Liver (tissue), 9 donors: ENCODE results near the gene FBN2. TPM values are rescaled to one million over a fixed set of nuclear protein-coding genes. Genes with fewer than 3 reads are reported as not detected.

ENCODE experiments used
- DNase-seq: peaks from one replicate; pipeline ENCODE4 v3.0.0-alpha.2; 2017; ENCODE audit warnings: low spot score
- H3K27ac ChIP-seq, 2 donors: one replicate each; pipeline ENCODE4 v1.7.0; 2013; ENCODE audit warnings: inconsistent platforms in 2 of 2, low read length in 2 of 2, control low read depth in 1 of 2, low read depth in 1 of 2, mild to moderate bottlenecking in 1 of 2
- H3K27me3 ChIP-seq, 4 donors: one replicate each; pipeline versions ENCODE4 v1.6.1 to v1.7.0; 2013; ENCODE audit warnings: low read length in 3 of 4, inconsistent platforms in 1 of 4, mild to moderate bottlenecking in 1 of 4, moderate library complexity in 1 of 4; ENCODE audit not compliant: control insufficient read depth in 4 of 4, insufficient read depth in 4 of 4
- H3K36me3 ChIP-seq, 4 donors: one replicate each; pipeline versions ENCODE4 v1.6.1 to v1.7.0; 2013; ENCODE audit warnings: low read length in 3 of 4, mild to moderate bottlenecking in 3 of 4, low read depth in 1 of 4, moderate library complexity in 1 of 4; ENCODE audit not compliant: control insufficient read depth in 4 of 4, insufficient read depth in 3 of 4
- H3K4me1 ChIP-seq, 4 donors: one replicate each; pipeline versions ENCODE4 v1.6.1 to v1.7.0; 2013; ENCODE audit warnings: low read length in 3 of 4, mild to moderate bottlenecking in 3 of 4, moderate library complexity in 1 of 4; ENCODE audit not compliant: control insufficient read depth in 4 of 4, insufficient read depth in 4 of 4
- H3K4me3 ChIP-seq, 3 donors: one replicate each; pipeline versions ENCODE4 v1.6.1 to v1.7.0; 2013; ENCODE audit warnings: low read length in 3 of 3, control low read depth in 1 of 3, low read depth in 1 of 3, mild to moderate bottlenecking in 1 of 3
- H3K9ac ChIP-seq, 2 donors: one replicate each; pipeline ENCODE4 v1.7.0; 2013; ENCODE audit warnings: low read length in 2 of 2, mild to moderate bottlenecking in 2 of 2, moderate library complexity in 2 of 2, control low read depth in 1 of 2, low read depth in 1 of 2
- H3K9me3 ChIP-seq, 4 donors: one replicate each; pipeline versions ENCODE4 v1.6.1 to v1.7.0; 2013; ENCODE audit warnings: low read length in 3 of 4; ENCODE audit not compliant: control insufficient read depth in 4 of 4
- ATF3 ChIP-seq: IDR thresholded peaks from 2 replicates; pipeline ENCODE4 v1.6.1; 2016; ENCODE audit warnings: antibody characterized with exemption
- CTCF ChIP-seq: fragments of 150-350 bp; IDR thresholded peaks from 2 replicates; pipeline ENCODE4 v1.5.1; 2017; ENCODE audit warnings: improper control_type of control experiment, low read depth, low read length; ENCODE audit not compliant: missing input control
- EGR1 ChIP-seq, 2 donors: IDR thresholded peaks; 2 replicates each; pipeline ENCODE4 v1.6.1; 2016 to 2018; ENCODE audit warnings: antibody characterized with exemption in 2 of 2, low read depth in 2 of 2
- FOXA1 ChIP-seq: IDR thresholded peaks from 2 replicates; pipeline ENCODE4 v1.6.1; 2016; ENCODE audit warnings: antibody characterized with exemption
- FOXA2 ChIP-seq: IDR thresholded peaks from 2 replicates; pipeline ENCODE4 v1.6.1; 2016; ENCODE audit warnings: antibody characterized with exemption
- GABPA ChIP-seq, 2 donors: IDR thresholded peaks in 1 of 2; conservative IDR thresholded peaks in 1 of 2; 2 replicates each; pipeline ENCODE4 v1.6.1; 2016; ENCODE audit warnings: antibody characterized with exemption in 2 of 2, mild to moderate bottlenecking in 1 of 2, moderate library complexity in 1 of 2
- HNF4A ChIP-seq, 2 donors: conservative IDR thresholded peaks; 2 replicates each; pipeline ENCODE4 v1.6.1; 2016; ENCODE audit warnings: antibody characterized with exemption in 2 of 2, mild to moderate bottlenecking in 2 of 2
- HNF4G ChIP-seq: IDR thresholded peaks from 2 replicates; pipeline ENCODE4 v1.6.1; 2016; ENCODE audit warnings: antibody characterized with exemption
- JUND ChIP-seq, 2 donors: IDR thresholded peaks; 2 replicates each; pipeline ENCODE4 v1.6.1; 2016; ENCODE audit warnings: antibody characterized with exemption in 2 of 2
- MAX ChIP-seq: IDR thresholded peaks from 2 replicates; pipeline ENCODE4 v1.6.1; 2016; ENCODE audit warnings: antibody characterized with exemption
- NR2F2 ChIP-seq: IDR thresholded peaks from 2 replicates; pipeline ENCODE4 v1.6.1; 2016; ENCODE audit warnings: antibody characterized with exemption
- RAD21 ChIP-seq, 2 donors: IDR thresholded peaks; 2 replicates each; pipeline ENCODE4 v1.6.1; 2016; ENCODE audit warnings: antibody characterized with exemption in 2 of 2, mild to moderate bottlenecking in 2 of 2
- REST ChIP-seq: IDR thresholded peaks from 2 replicates; pipeline ENCODE4 v1.6.1; 2016; ENCODE audit warnings: antibody characterized with exemption, mild to moderate bottlenecking
- RXRA ChIP-seq, 2 donors: IDR thresholded peaks; 2 replicates each; pipeline ENCODE4 v1.6.1; 2017 to 2018; ENCODE audit warnings: antibody characterized with exemption in 2 of 2, mild to moderate bottlenecking in 1 of 2
- SP1 ChIP-seq: IDR thresholded peaks from 2 replicates; pipeline ENCODE4 v1.6.1; 2018; ENCODE audit warnings: antibody characterized with exemption, mild to moderate bottlenecking
- TAF1 ChIP-seq: conservative IDR thresholded peaks from 2 replicates; pipeline ENCODE4 v1.6.1; 2016; ENCODE audit warnings: antibody characterized with exemption, mild to moderate bottlenecking
- YY1 ChIP-seq: IDR thresholded peaks from 2 replicates; pipeline ENCODE4 v1.6.1; 2016; ENCODE audit warnings: antibody characterized with exemption, mild to moderate bottlenecking
- ZBTB33 ChIP-seq: IDR thresholded peaks from 2 replicates; pipeline ENCODE4 v1.6.1; 2016; ENCODE audit warnings: antibody characterized with exemption
- WGBS: extraction: QIAGEN DNeasy Blood & Tissue Kit; methylation state at CpG from one replicate; pipeline ENCODE4 v1.1.7; 2013; 5-methylcytosine and 5-hydroxymethylcytosine counted together
- polyA plus RNA-seq, 2 donors: library from polyadenylated mRNA; stranded (reverse) in 1 of 2; unstranded in 1 of 2; fragments of 200-250 nt in 1 of 2; fragments of >200 nt in 1 of 2; fragmentation: Nextera tagmentation in 1 of 2; extraction: Ambion mirVana in 1 of 2; gene quantifications; one replicate each; pipeline versions ENCODE4 v1.2.1 to v1.2.3, GENCODE V29; 2013 to 2015
- total RNA-seq, 2 donors: library from RNA; depleted of rRNA; stranded (reverse); fragments of >200 nt; gene quantifications; one replicate each; pipeline ENCODE4 v1.2.3, GENCODE V29; 2014
- donor health status: healthy.
- donor health status: healthy.
- donor health status: healthy.
- donor health status: healthy.
- donor health status: healthy.

Gene FBN2
- total and polyA plus RNA-seq, 4 donors: 0.08 to 4.1 (median 0.47) TPM

DNA sequence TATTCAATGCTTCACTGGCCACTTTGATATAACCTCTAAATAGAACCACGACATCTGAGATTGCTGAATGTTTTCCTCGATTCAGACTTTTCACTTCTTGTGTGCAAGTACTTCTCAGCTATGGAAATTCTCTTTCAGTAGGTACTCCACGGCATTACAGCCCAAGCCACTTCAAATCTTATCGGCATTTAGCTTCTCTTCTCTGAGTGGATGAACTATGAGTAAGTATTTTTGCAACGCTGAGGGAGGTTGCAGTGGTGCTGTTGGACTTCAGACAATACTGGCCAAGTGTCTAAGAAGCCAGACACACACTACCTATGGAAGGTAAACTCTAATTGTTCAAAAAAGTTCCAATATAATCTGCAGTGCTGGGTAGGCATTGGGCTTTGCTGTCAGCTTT, 60.1 kb downstream of the FBN2 start (continued):
- TF ChIP-seq ZBTB33 (no peak), HNF4G (no peak)

DNA sequence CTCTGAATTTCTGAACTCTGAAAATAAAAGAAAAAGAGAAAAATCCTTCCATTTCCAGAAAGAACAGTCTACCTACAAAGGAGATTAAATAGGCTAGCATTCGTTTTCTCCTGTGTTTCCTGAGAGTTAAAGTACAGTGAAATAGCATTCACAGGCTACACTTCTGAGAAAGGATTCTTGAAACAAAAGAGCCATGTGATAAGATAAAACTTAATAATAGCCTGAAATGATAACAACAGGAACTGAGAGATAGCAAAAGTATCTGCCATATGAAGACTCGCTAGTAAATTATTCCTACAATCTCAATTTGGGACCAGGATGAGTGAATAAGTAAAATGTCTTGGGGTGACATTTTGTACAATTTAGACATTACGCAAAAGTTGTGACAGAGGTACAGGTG, 62.4 kb downstream of the FBN2 start:
- no peak overlapping the region for H3K4me3 ChIP-seq
- H3K27me3 ChIP-seq: no peaks in the 10 kb centered on the region
- no peaks in the 10 kb centered on the region for H3K9me3 ChIP-seq
- H3K9ac ChIP-seq: no peak overlapping the region
- 49% methylated on average over 3 of the region's 3 CpGs for WGBS
- no peak overlapping the region for H3K27ac ChIP-seq
- no peaks in the 10 kb centered on the region for H3K4me1 ChIP-seq
- no peaks in the 10 kb centered on the region for H3K36me3 ChIP-seq
- DNase-seq: no peak
- TF ChIP-seq HNF4G: no peak
- TF ChIP-seq ATF3: no peak
- TF ChIP-seq SP1: no peak

GRCh38 chr5:128472919-128473318, 65.1 kb downstream of the FBN2 start:
- Histone ChIP-seq H3K27ac (no peak overlapping the region), H3K9me3 (no peaks in the 10 kb centered on the region), H3K27me3 (no peaks in the 10 kb centered on the region), H3K9ac (no peak overlapping the region), H3K36me3 (no peaks in the 10 kb centered on the region), H3K4me3 (no peak overlapping the region), H3K4me1 (no peaks in the 10 kb centered on the region)
- no peak for DNase-seq
- WGBS: 90% methylated on average over 4 of the region's 4 CpGs
- TF ChIP-seq MAX (no peak), HNF4G (no peak), RXRA (IDR thresholded peaks at IDR 0.05) (no peak), HNF4A (conservative IDR thresholded peaks at IDR 0.05) (no peak), EGR1 (IDR thresholded peaks at IDR 0.05; ENCODE audit: low read depth in 2 of 2) (no peak), TAF1 (no peak), CTCF (no peak), NR2F2 (no peak), FOXA2 (no peak), SP1 (no peak), JUND (IDR thresholded peaks at IDR 0.05) (no peak), ATF3 (no peak), RAD21 (IDR thresholded peaks at IDR 0.05) (no peak), FOXA1 (no peak), GABPA (IDR thresholded peaks at IDR 0.05 in 1 of 2, conservative IDR thresholded peaks at IDR 0.05 in 1 of 2) (no peak), YY1 (no peak), REST (no peak)
